Astrocyte (in vitro differentiated cells and primary cell): ENCODE data around the gene MIF.
"Not testable (repeated sequence)": the region's sequence is repeated elsewhere in the genome, so short reads cannot be mapped to it uniquely, and the experiment has no call there.

Source experiments
- CTCF ChIP-seq: IDR thresholded peaks from 2 replicates; pipeline ENCODE4 v1.5.1; 2011; ENCODE audit warnings: low read depth, mild to moderate bottlenecking, inconsistent platforms, low read length, moderate library complexity; ENCODE audit not compliant: insufficient read depth
- EZH2 ChIP-seq: IDR thresholded peaks from 2 replicates; pipeline ENCODE4 v1.6.1; 2012; ENCODE audit warnings: mild to moderate bottlenecking, low read length, inconsistent platforms; ENCODE audit not compliant: insufficient read depth

GRCh38 chr22:23860187-23860586, 34.0 kb upstream of the MIF start:
- TF ChIP-seq CTCF, EZH2: not testable (repeated sequence)
